HG02588 (cell line): Measurements from ENCODE around the gene TCP1.
A peak's percentile ranks its signal among the peaks of the same experiment; 100 is the strongest.
"Not testable (repeated sequence)": the region's sequence is repeated elsewhere in the genome, so short reads cannot be mapped to it uniquely, and the experiment has no call there.

Source experiments
- ATAC-seq: cut with Tn5 transposase; IDR thresholded peaks from one replicate; pipeline ENCODE4 v1.9.1; 2021; ENCODE audit warnings: mild to moderate bottlenecking, moderate library complexity; ENCODE audit not compliant: unreplicated experiment

The TCP1 gene

DNA sequence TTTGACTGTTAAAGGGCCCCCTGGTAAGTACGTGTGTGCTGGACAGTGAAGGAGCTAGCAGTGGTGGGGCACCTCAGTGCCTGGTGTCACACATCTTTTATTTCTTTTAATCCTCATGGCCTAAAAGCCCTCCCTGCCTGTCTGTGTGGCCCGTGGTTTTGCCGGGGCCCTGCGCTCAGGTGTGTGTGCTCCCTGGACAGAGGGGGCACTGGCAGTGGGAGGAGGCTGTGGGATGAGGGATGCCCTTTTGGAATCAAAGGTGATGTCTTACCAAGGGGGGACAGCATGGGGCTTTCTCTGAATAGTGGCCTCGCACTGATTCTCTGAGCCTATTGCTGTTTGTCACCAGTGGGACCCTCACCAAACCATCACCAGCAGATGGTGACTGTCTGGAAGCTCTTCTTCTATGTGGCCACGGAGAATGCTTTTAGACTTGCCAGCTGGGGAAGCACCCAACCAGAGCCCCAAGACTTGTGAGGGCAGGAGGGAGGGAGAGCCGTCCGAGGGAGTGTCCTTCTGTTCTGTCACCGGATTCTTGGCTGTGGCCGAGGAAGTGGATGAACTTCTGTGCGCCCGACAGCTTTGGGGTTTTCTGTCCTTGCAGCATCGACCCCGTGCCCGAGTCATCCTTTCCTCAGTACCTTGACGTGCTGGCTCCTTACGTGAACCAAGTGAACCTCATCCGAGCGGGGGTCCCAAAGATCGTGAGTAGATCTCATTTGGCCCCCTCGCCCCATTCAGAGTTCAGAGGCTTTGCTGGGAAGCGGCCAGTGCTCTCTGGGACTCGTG lies 28.7 kb upstream of the TCP1 start:
- no peak for ATAC-seq

DNA sequence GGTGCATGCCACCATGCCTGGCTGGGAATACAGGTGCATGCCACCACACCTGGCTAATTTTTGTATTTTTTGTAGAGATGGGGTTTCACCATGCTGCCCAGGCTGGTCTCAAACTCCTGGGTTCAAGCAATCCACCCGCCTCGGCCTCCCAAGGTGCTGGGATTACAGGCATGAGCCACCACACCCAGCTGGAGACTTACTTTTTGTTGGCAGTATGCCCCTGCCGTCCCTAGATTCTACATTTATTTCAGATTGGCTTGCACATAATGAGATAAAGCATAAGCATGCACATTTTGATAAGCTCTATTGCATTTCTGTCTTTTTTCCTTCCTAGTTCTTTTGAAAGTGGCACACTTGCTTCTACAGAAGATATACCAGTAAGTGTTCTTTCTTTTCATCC lies 27.4 kb upstream of the TCP1 start:
- ATAC-seq, result not testable (repeated sequence)

DNA sequence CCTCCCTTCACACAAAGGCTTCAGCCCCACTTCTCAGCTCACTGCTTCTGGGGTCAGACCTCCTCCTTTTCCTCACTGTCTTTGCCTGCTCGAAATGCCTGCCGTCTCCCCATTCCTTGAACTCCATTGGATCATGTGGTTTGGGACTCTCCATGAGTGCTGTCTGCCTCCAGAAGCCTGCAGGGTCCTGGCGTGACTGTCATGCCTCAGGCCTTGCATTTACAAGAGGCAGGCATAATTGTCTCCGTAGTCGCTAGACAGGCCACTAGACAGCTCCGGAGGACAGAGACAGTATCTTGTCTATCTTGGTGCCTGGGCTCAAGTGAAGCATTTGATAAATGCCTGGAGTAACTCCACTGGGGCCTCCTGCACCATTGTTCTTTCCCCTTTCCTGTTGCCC lies 26.0 kb upstream of the TCP1 start:
- ATAC-seq, result no peak

DNA sequence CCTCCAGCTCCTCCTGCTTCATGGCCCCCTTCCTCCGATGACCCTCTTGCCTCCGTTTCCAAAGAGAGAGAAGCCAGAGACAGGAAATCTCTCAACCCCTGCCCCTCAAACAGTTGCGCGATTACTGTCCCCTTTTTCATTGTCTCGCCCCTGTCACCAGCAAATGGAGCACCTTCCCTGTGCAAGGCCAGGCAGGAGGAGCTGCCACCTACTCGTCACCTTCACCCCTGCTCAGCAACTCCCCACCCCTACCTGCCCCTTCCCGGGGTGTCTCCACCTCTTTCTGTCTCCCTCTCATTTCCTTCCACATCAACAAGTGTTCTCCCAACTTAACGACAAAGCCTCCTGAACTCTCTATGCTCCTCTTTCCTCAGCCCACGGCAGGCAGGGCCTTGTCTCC lies 24.4 kb upstream of the TCP1 start:
- no peak for ATAC-seq

DNA sequence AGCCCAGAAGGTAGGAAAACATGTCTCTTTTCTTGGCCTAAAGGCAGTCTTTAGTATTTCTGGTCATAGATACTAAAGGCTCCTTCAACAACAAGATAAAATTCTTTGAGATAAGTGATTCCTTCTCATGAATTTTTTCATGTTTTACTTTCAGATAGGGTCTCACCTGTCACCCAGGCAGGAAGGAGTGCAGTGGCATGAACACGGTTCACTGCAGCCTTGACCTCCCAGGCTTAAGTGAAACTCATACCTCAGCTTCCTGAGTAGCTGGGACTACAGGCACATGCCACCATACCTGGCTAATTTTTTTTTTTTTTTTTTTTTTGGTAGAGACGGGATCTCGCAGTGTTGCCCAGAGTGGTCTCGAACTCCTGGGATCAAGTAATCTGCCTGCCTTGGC lies 19.7 kb upstream of the TCP1 start:
- ATAC-seq, result no peak

DNA sequence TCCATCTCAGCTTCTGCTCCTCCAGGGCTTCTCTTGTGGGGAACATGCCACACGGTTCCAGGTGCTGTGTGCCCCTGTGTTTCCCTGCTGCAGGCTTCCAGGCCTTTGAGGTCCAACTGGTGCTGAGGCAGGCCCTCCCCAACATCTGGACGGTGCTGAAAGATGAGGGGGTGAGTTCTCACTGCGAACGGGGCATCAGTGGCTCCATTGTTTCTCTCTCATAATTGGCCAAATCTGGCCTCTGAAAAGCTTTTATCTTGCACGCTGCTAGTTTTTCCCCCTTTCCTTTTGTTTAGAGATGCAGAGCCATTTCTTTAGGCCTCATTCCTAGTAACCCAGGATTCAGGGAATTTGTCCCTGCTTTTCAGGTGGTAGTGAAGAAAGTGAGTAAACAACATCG lies 19.2 kb upstream of the TCP1 start:
- ATAC-seq, result no peak

DNA sequence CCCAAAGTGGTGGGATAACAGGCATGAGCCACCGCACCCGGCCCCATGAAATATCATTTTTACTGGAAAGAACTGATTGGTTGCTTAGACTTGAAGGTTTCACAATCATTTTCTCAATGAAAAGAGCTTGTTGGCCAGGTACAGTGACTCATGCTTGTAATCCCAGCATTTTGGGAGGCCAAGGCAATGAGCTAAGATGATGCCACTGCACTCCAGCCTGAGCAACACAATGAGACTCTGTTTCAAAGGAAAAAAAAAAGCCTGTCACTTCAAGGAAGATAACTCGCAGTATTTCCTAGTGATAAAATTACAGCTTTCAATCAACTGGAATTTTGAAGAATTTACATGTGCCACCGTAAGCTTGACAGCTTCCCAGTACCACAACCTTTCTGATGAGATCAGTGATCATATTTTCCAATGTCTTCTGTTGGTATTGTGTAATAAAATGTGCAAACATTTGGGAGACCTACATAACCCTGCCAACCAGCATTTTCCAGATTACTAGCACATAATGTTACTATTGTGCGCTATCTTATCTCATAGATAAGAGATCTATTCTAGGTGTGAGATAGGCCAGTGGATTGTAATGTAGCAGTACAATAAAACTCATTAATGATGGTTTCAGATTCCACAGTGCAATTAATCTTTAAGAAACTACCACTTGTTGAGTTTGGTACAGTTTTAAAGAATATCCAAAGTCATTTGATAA lies 17.9 kb upstream of the TCP1 start:
- ATAC-seq, result no peak

DNA sequence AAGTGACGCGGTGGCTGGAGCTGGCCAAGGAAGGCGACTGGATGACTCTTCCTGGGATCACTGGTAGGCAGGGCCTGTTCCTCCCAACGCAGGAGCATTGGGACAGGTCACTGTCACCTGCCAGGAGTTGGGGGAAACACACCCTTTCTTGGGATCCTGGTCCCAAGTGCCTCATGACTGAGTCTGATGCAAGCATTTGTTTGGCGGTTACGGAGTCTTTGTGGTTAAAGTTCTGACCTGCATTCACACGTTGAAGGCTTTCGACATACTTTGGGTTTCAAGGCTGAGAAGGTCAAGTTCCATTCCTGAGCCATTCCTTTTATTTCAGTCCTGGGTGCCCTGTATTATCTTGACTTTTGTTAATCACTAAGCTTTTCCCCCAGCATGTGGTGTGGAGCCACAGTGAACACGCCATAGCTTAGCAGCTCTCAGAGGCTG lies 16.6 kb upstream of the TCP1 start:
- no peak for ATAC-seq

DNA sequence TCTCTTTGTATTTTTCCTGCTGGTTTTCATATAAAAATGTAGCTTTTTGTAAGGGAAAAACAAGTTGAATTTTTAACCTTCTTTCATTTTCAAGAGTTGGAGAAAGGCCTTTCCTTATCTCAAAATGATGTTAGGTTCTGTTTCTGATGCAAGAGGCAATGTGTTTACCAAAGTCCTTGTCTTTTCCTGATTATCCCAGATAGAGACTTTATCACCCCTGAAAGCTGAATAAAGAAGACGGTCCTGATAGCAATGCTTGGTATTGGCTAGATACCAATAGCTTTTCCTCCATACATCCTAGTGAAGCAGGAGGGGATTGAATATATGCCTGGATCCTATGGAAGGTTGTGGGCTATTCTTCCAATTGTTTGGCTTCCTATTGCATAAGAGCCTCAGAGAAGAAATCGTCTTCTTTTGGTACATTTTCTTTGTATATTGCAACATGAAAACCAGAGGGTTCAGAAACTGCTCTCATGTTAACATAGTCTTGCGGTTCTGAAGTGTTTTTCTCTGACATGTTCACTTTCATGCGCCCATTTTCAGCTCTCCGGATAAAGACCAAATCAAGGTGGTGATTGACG lies 16.1 kb upstream of the TCP1 start:
- no peak for ATAC-seq

DNA sequence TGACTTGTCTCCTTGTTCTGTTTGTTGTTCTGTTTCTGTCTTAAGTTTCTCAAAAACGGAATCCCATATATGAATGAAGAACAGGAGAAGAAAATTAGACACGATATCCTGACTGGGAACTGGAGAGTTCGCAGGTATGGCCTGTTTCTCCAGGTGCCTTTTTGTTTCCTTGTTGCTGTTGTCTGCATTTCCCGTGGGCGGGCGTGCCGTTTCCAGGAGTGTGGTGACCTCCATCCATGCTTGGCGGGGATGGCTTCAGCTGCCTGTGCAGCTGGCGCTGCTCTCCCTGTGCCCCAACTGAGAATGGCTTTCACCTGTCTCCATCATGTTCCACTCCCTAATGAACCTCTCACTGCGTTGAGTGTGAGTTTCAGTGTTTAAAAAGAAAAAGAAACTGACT lies 15.1 kb upstream of the TCP1 start:
- no peak for ATAC-seq

DNA sequence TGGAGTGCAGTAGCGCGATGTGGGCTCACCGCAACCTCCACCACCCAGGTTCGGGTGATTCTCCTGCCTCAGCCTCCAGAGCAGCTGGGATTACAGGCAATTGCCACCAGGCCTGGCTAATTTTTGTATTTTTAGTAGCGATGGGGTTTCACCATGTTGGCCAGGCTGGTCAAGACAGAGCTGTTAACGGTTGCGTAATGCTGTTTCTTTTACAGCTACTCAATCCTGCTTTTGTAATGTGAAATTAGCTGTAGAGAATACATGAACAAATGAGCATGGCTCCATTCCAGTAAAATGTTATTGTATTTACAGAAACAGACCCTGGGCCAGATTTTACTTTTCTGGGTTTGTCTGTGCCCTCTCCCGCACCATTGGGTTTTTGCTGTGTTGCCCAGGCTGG lies 12.5 kb upstream of the TCP1 start:
- ATAC-seq, result no peak

DNA sequence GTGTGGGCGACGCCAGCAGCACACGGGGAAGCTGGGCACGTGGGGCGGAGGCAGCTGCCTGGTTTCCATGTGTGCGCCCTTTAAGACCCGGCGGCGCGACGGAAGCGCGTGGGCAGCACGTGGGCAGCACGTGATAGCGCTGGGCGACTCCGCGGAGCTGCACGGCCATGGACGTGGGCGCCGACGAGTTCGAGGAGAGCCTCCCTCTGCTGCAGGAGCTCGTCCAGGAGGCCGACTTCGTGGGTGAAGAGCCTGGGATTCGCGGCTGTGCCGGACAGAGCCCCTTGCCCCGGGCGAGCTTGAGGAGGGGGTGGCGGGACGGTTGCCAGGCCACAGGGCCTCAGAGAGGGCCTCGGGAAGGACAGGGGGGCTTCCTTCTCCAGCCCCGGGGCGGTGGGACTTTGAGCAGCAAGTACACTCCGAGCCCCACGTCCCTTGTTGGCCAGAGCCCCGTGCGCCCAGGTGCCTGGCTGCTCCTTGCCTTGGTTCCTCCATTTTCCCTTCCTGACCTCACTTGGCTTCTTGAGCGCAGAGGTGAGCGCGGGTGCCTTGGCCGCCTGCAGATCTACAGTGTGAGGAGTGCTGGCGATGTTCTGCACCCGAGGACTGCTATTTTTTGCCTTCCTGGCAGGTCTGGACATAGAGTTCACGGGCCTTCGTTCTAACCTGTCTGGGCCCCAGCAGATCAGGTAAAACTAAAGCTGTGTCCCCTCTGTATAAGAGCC lies 10.9 kb upstream of the TCP1 start, which contains the start of gene PNLDC1:
TSS of gene PNLDC1 (plus strand) at position 136 of the 725 bp plus-strand sequence. CDS start at position 168, 32 bp downstream.
- no peak for ATAC-seq

DNA sequence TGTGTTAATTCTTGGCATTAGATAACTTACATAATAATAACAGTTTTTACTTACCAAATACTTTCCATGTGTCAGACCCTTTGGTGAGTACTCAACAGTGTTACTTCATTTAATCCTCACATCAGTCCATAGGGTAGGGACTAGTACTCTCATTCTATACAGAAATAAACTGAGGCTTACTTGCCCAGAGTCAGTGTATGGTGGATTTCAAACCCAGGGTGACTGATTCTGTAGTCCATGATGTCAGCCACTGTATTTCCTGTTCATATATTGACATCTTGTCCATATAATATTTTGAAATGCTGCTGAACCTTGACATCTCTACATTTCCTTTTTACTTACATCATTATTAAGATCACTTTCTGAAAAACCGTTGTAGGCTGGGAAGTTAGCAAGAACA lies 8.2 kb upstream of the TCP1 start:
- ATAC-seq, result no peak

DNA sequence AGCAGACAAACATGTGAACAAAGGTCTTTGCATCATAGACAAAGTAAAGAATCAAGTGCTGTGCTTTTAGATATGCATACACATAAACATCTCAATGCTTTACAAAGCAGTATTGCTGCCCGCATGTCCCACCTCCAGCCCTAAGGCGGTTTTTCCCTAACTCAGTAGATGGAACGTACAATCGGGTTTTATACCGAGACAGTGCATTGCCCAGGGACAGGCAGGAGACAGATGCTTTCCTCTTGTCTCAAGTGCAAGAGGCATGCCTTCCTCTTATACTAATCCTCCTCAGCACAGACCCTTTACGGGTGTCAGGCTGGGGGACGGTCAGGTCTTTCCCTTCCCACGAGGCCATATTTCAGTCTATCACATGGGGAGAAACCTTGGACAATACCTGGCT lies 5.6 kb upstream of the TCP1 start:
- not testable (repeated sequence) for ATAC-seq

DNA sequence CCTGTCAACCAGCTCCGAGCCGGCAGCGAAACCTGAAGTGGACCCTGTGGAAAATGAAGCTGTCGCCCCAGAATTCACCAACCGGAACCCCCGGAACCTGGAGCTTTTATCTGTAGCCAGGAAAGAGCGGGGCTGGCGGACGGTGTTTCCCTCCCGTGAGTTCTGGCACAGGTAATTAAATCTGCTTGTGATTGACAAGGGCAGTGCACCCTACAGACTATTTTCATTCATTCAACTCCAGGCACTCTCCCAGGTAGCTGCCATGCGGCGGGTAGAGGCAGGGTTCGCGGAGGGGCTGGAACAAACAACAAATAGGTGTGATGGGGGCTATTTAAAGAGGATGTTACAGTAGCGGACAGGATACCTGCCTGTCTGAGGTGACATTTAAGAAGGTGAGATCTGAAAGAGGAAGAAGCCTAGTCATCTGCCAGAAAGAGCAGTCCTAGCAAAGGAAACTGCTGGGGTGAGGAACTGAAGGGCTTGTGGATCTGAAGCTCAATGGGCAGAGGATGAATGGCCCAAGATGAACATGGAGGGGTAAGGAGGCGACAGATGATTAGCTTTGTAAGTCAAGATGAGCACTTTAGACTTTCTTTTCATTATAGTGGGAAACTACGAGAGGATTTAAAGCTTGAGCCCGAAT lies 1.7 kb upstream of the TCP1 start:
- no peak for ATAC-seq

DNA sequence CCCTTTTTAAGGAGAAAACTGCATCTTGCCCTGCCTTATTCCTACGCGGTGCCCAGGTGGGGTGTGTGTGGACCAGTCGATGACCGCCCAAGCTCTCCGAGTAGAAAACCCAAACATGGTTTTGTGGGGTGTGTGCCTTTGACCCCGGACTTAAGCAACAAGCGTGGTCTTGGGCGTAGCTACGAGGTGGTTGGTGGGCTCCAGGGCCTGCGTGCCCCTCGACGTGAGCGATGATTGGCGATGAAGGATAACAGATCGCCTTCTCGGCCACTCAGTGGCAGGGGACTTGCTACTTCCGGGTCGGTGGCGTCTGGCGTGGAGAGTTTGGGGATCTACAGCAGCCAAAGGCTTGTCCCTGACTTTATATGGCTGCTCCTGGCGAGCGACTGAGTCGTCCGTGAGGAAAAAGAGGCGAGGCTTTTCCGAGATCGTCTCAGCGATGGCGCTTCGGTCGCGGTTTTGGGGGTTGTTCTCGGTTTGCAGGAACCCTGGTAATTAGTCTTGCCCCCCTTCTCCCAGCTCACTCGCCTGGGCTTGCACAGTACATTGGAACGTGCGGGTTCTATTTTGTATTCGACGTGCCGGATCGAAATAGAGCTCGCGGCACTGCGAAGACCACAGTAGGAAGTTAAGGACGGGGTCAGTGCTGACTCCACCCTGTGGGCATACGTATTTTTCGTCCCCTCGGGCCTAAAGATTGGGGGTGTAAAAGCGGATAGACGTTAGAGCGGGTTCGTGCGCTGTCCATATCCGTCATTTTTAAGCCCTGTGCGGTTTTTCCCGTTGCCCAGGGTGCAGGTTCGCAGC lies 950 bp upstream of the TCP1 start, which contains the start of gene MRPL18:
TSS of gene MRPL18 (plus strand) at position 319 of the 807 bp plus-strand sequence. CDS start at position 440, 121 bp downstream.
- ATAC-seq, result peak; percentile 80

DNA sequence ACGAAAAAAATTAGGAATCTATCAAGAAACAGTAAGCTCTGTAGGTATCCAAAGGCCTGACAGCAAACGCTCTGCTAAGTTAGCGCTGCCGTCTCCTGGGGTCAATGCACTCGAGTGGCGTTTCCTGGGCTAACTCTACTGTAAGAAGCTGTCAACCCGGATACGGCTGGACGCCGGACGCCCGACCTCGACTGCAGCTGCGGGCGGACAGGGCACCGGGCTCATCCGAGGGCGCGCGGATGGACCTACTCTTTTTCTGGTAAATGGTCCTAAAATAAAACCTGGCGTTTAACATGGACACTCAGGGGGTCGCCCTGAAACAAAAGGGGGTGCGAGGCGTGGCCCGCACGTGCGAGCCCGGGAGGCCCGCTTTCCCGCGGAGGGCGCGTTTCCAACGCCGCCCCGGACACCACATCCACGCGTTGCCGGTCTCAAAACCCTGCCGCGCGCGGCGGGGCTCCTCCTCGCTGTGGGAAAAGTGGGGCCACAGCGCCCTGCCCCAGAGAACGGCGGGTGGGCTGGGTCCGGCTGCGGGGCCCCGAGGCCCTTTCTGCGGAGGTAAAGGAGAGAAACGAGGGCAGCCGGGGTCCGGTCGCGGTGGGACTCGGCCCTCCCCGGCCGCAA lies 537 bp downstream of the TCP1 start:
- peak; percentile 0 for ATAC-seq

DNA sequence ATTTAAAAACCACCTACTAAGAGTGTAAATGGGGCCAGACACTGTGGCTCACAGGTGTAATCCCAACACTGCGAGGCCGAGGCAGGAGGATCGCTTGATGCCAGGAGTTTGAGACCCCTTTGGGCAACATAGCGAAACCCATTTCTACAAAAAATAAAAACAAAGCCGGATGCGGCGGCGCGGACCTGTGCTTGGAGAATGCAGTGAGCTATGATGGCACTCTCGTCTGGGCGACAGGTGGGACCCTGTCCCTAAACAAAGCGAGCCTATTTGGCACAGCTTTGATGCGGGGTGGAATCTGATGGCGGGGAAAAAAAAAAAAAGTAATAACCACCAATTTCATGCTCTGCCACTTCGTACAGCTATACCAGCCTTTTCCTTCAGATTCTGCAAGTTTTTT lies 1.1 kb downstream of the TCP1 start:
- no peak for ATAC-seq

DNA sequence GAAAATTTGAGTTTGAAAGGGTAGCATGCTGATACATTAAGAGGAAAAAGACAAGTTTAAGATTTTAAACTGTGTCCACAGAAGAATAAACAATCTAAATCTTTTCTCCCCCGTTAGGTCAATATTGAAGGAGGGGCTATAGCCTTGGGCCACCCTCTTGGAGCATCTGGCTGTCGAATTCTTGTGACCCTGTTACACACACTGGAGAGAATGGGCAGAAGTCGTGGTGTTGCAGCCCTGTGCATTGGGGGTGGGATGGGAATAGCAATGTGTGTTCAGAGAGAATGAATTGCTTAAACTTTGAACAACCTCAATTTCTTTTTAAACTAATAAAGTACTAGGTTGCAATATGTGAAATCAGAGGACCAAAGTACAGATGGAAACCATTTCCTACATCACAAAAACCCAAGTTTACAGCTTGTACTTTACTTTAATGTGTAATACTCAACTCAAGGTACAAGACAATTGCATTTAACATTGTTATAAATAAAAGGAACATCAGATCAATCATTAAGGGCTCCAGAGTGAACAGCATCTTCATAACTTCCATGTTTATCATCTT lies 10.8 kb downstream of the TCP1 start:
- ATAC-seq, result no peak
